Tibial artery (tissue), 4 donors: ENCODE data around the gene ZCWPW1.
"Not testable (repeated sequence)": the region's sequence is repeated elsewhere in the genome, so short reads cannot be mapped to it uniquely, and the experiment has no call there.

Source experiments
- DNase-seq, 2 donors: peaks; one replicate each; pipeline ENCODE4 v3.0.0-alpha.2; 2019
- H3K27ac ChIP-seq, 2 donors: fragments of 200-600 bp; sonication (generic) in 1 of 2; 1 replicate in 1 of 2; 2 replicates in 1 of 2; pipeline ENCODE4 v1.5.1; 2018 to 2019; ENCODE audit warnings: mild to moderate bottlenecking in 1 of 2
- H3K27me3 ChIP-seq, 2 donors: fragments of 200-600 bp; sonication (generic) in 1 of 2; one replicate each; pipeline versions ENCODE4 v1.5.1 to v1.6.0; 2016 to 2019
- H3K36me3 ChIP-seq, 3 donors: fragments of 200-600 bp; sonication (generic) in 2 of 3; one replicate each; pipeline ENCODE4 v1.5.1; 2016 to 2019; ENCODE audit warnings: mild to moderate bottlenecking in 2 of 3
- H3K4me1 ChIP-seq, 4 donors: fragments of 200-600 bp; sonication (generic) in 2 of 4; 1 replicate in 3 of 4; 2 replicates in 1 of 4; pipeline ENCODE4 v1.5.1; 2016 to 2019
- H3K4me3 ChIP-seq, 2 donors: fragments of 200-600 bp; sonication (generic) in 1 of 2; 1 replicate in 1 of 2; 2 replicates in 1 of 2; pipeline ENCODE4 v1.5.1; 2018 to 2019; ENCODE audit warnings: mild to moderate bottlenecking in 2 of 2
- H3K9me3 ChIP-seq, 3 donors: fragments of 200-600 bp; sonication (generic) in 1 of 3; one replicate each; pipeline ENCODE4 v1.5.1; 2016 to 2019
- CTCF ChIP-seq, 2 experiments: fragments of 200-600 bp in 1 of 2; fragments of 450-650 bp in 1 of 2; IDR thresholded peaks; one replicate each; pipeline ENCODE4 v1.5.1; 2017 to 2019; ENCODE audit warnings: antibody characterized with exemption in 2 of 2, mild to moderate bottlenecking in 1 of 2, moderate library complexity in 1 of 2
- intact Hi-C: fragments of 100-400 bp; cut with DNase I; formaldehyde crosslinking; loops from one replicate; pipeline ENCODE4 v1.15.0; 2023; ENCODE audit warnings: low total_unique reads

The ZCWPW1 gene

GRCh38 chr7:100356416-100357068 lies 72.0 kb downstream of the ZCWPW1 start:
- no peak for DNase-seq
- Histone ChIP-seq H3K27ac (no peak overlapping the region), H3K4me3 (no peak overlapping the region), H3K4me1 (no peaks in the 10 kb centered on the region), H3K27me3 (no peaks in the 10 kb centered on the region), H3K9me3 (no peaks in the 10 kb centered on the region), H3K36me3 (peaks cover 82 to 100% (median 98%) of the 10 kb centered on the region in 3 donors)
- intact Hi-C loops, result no loop called here
- no peak for TF ChIP-seq CTCF (IDR thresholded peaks at IDR 0.05)

- Histone ChIP-seq H3K4me3 (no peak overlapping the region), H3K27ac (no peak overlapping the region), H3K36me3 (peaks cover 72 to 98% (median 95%) of the 10 kb centered on the region in 3 donors), H3K27me3 (no peaks in the 10 kb centered on the region), H3K9me3 (no peaks in the 10 kb centered on the region), H3K4me1 (no peaks in the 10 kb centered on the region)
- no peak for DNase-seq
- TF ChIP-seq CTCF (IDR thresholded peaks at IDR 0.05), result no peak
- intact Hi-C loops, result no loop called here
These were observed 74.7 kb downstream of the ZCWPW1 start for GRCh38 chr7:100353685-100354330.

- H3K4me3 ChIP-seq, result no peak overlapping the region
These were observed 75.4 kb downstream of the ZCWPW1 start for GRCh38 chr7:100352984-100353684.

GRCh38 chr7:100352230-100352781 lies 76.2 kb downstream of the ZCWPW1 start:
- H3K4me3 ChIP-seq, DNase-seq, intact Hi-C loops, H3K27me3 ChIP-seq, H3K9me3 ChIP-seq, H3K27ac ChIP-seq, H3K4me1 ChIP-seq: not testable (repeated sequence)
- peaks cover 68 to 98% (median 93%) of the 10 kb centered on the region in 3 donors for H3K36me3 ChIP-seq

More at GRCh38 chr7:100352984-100353684, 75.4 kb downstream of the ZCWPW1 start:
- Histone ChIP-seq H3K4me1 (no peaks in the 10 kb centered on the region), H3K27me3 (no peaks in the 10 kb centered on the region), H3K9me3 (no peaks in the 10 kb centered on the region), H3K36me3 (peaks cover 68 to 98% (median 93%) of the 10 kb centered on the region in 3 donors), H3K27ac (no peak overlapping the region)
- TF ChIP-seq CTCF (IDR thresholded peaks at IDR 0.05), result no peak
- DNase-seq, result no peak
- intact Hi-C loops, result no loop called here

- TF ChIP-seq CTCF (IDR thresholded peaks at IDR 0.05), result no peak
- H3K36me3 ChIP-seq, result peaks cover 68 to 98% (median 93%) of the 10 kb centered on the region in 3 donors
- intact Hi-C loops, result no loop called here
- no peaks in the 10 kb centered on the region for H3K9me3 ChIP-seq
- no peaks in the 10 kb centered on the region for H3K4me1 ChIP-seq
- H3K27ac ChIP-seq, result no peak overlapping the region
- no peaks in the 10 kb centered on the region for H3K27me3 ChIP-seq
- DNase-seq, result no peak
- H3K4me3 ChIP-seq, result no peak overlapping the region
These were observed 76.8 kb downstream of the ZCWPW1 start for GRCh38 chr7:100351657-100352058.
